Measurements from ENCODE around the gene DCHS2.
A peak's percentile ranks its signal among the peaks of the same experiment; 100 is the strongest.

The DCHS2 gene

GRCh38 chr4:154466336-154466735 lies 25.3 kb downstream of the DCHS2 start:
- Histone ChIP-seq H3K27ac (no peak overlapping the region), H3K36me3 (peaks cover 0 to 25% (median 3%) of the 10 kb centered on the region in 11 experiments; a peak in 6 of 22 replicates), H3K4me3 (no peak overlapping the region), H3K4me2 (no peak overlapping the region), H3K9me3 (replicated peaks in 1 of 11) (0 out of 22 replicates have a peak, but pooled peaks cover 0 to 6% (median 0%) of the 10 kb centered on the region in 11 experiments), H3K4me1 (peaks cover 0 to 6% (median under 1%) of the 10 kb centered on the region in 10 experiments; a peak in 8 of 20 replicates), H3K27me3 (no peaks in the 10 kb centered on the region), H4K20me1 (no peaks in the 10 kb centered on the region), H3K9ac (no peak overlapping the region)
- TF ChIP-seq Cebpa-rat (IDR thresholded peaks at IDR 0.05) = no peak

GRCh38 chr4:154465085-154465484 lies 26.5 kb downstream of the DCHS2 start:
- Histone ChIP-seq H3K36me3 (peaks cover 0 to 22% (median 3%) of the 10 kb centered on the region in 11 experiments; a peak in 6 of 22 replicates), H3K4me2 (no peak overlapping the region), H3K27me3 (no peaks in the 10 kb centered on the region), H3K9me3 (replicated peaks in 1 of 11) (0 out of 22 replicates have a peak, but pooled peaks cover 0 to 5% (median 0%) of the 10 kb centered on the region in 11 experiments), H3K4me3 (no peak overlapping the region), H3K9ac (no peak overlapping the region), H3K27ac (no peak overlapping the region), H4K20me1 (no peaks in the 10 kb centered on the region), H3K4me1 (no peaks in the 10 kb centered on the region)
- no peak for TF ChIP-seq Cebpa-rat (IDR thresholded peaks at IDR 0.05)

GRCh38 chr4:154464654-154465053 lies 26.9 kb downstream of the DCHS2 start:
- H3K4me3 ChIP-seq = no peak overlapping the region
- H3K4me2 ChIP-seq = no peak overlapping the region
- no peak overlapping the region for H3K27ac ChIP-seq
- H4K20me1 ChIP-seq = no peaks in the 10 kb centered on the region
- H3K9ac ChIP-seq = no peak overlapping the region
- H3K27me3 ChIP-seq = no peaks in the 10 kb centered on the region
- no peaks in the 10 kb centered on the region for H3K4me1 ChIP-seq
- TF ChIP-seq Cebpa-rat (IDR thresholded peaks at IDR 0.05) = no peak
- peaks cover 0 to 18% (median 3%) of the 10 kb centered on the region in 11 experiments; a peak in 6 of 22 replicates for H3K36me3 ChIP-seq
- 0 out of 22 replicates have a peak, but pooled peaks cover 0 to 1% (median 0%) of the 10 kb centered on the region in 11 experiments for H3K9me3 ChIP-seq (replicated peaks in 1 of 11)

GRCh38 chr4:154462081-154462810 lies 29.4 kb downstream of the DCHS2 start:
- Histone ChIP-seq H3K9me3 (replicated peaks in 1 of 11) (no peaks in the 10 kb centered on the region), H3K4me3 (no peak overlapping the region), H3K4me1 (no peaks in the 10 kb centered on the region), H3K36me3 (peaks cover 0 to 17% (median 0%) of the 10 kb centered on the region in 11 experiments; a peak in 4 of 22 replicates), H3K27ac (no peak overlapping the region), H4K20me1 (no peaks in the 10 kb centered on the region), H3K9ac (no peak overlapping the region), H3K27me3 (no peaks in the 10 kb centered on the region), H3K4me2 (no peak overlapping the region)
- TF ChIP-seq Cebpa-rat (IDR thresholded peaks at IDR 0.05) = no peak

GRCh38 chr4:154457471-154457870 lies 34.1 kb downstream of the DCHS2 start:
- Histone ChIP-seq H3K9me3 (replicated peaks in 1 of 11) (no peaks in the 10 kb centered on the region), H3K27me3 (no peaks in the 10 kb centered on the region), H3K9ac (no peak overlapping the region), H4K20me1 (no peaks in the 10 kb centered on the region), H3K4me1 (peaks cover 0 to 12% (median 0%) of the 10 kb centered on the region in 10 experiments; a peak in 5 of 20 replicates), H3K4me3 (no peak overlapping the region), H3K27ac (no peak overlapping the region), H3K4me2 (no peak overlapping the region), H3K36me3 (peaks cover 0 to 8% (median 0%) of the 10 kb centered on the region in 11 experiments; a peak in 3 of 22 replicates)
- no peak for TF ChIP-seq Cebpa-rat (IDR thresholded peaks at IDR 0.05)

GRCh38 chr4:154456889-154457288 lies 34.7 kb downstream of the DCHS2 start:
- no peak overlapping the region for H3K9ac ChIP-seq
- H3K9me3 ChIP-seq (replicated peaks in 1 of 11) = no peaks in the 10 kb centered on the region
- H3K4me3 ChIP-seq = no peak overlapping the region
- H3K4me2 ChIP-seq = no peak overlapping the region
- TF ChIP-seq Cebpa-rat (IDR thresholded peaks at IDR 0.05) = no peak
- no peaks in the 10 kb centered on the region for H4K20me1 ChIP-seq
- peaks cover 0 to 8% (median 0%) of the 10 kb centered on the region in 11 experiments; a peak in 3 of 22 replicates for H3K36me3 ChIP-seq
- peaks cover 0 to 13% (median 0%) of the 10 kb centered on the region in 10 experiments; a peak in 5 of 20 replicates for H3K4me1 ChIP-seq
- no peak overlapping the region for H3K27ac ChIP-seq
- H3K27me3 ChIP-seq = no peaks in the 10 kb centered on the region

- Histone ChIP-seq H3K4me3 (no peak overlapping the region), H3K9me3 (replicated peaks in 1 of 11) (no peaks in the 10 kb centered on the region), H3K27me3 (no peaks in the 10 kb centered on the region), H3K27ac (no peak overlapping the region), H4K20me1 (no peaks in the 10 kb centered on the region), H3K4me1 (peaks cover 0 to 19% (median 0%) of the 10 kb centered on the region in 10 experiments; a peak in 6 of 20 replicates), H3K36me3 (peaks cover 0 to 11% (median 0%) of the 10 kb centered on the region in 11 experiments; a peak in 3 of 22 replicates), H3K4me2 (no peak overlapping the region), H3K9ac (no peak overlapping the region)
- TF ChIP-seq Cebpa-rat (IDR thresholded peaks at IDR 0.05) = no peak
These were observed 35.4 kb downstream of the DCHS2 start for GRCh38 chr4:154456240-154456639.

GRCh38 chr4:154455111-154455510 lies 36.5 kb downstream of the DCHS2 start:
- H3K27me3 ChIP-seq = no peaks in the 10 kb centered on the region
- no peak for TF ChIP-seq Cebpa-rat (IDR thresholded peaks at IDR 0.05)
- no peaks in the 10 kb centered on the region for H3K9me3 ChIP-seq (replicated peaks in 1 of 11)
- peaks cover 0 to 11% (median 0%) of the 10 kb centered on the region in 11 experiments; a peak in 3 of 22 replicates for H3K36me3 ChIP-seq
- H3K4me2 ChIP-seq = peak overlapping the region in 2 of 11 experiments; percentile 19; a peak in 3 of 22 replicates
- H3K9ac ChIP-seq = no peak overlapping the region
- H3K4me1 ChIP-seq = peaks cover 0 to 19% (median 0%) of the 10 kb centered on the region in 10 experiments; a peak in 6 of 20 replicates
- H4K20me1 ChIP-seq = no peaks in the 10 kb centered on the region
- H3K27ac ChIP-seq = no peak overlapping the region
- no peak overlapping the region for H3K4me3 ChIP-seq

- Histone ChIP-seq H4K20me1 (no peaks in the 10 kb centered on the region), H3K9ac (no peak overlapping the region), H3K4me3 (no peak overlapping the region), H3K4me2 (peak overlapping the region in 2 of 11 experiments; percentile 19; a peak in 1 of 22 replicates), H3K4me1 (peaks cover 0 to 19% (median 0%) of the 10 kb centered on the region in 10 experiments; a peak in 6 of 20 replicates), H3K27ac (no peak overlapping the region), H3K36me3 (peaks cover 0 to 11% (median 0%) of the 10 kb centered on the region in 11 experiments; a peak in 3 of 22 replicates), H3K27me3 (no peaks in the 10 kb centered on the region), H3K9me3 (replicated peaks in 1 of 11) (no peaks in the 10 kb centered on the region)
- no peak for TF ChIP-seq Cebpa-rat (IDR thresholded peaks at IDR 0.05)
These were observed 36.9 kb downstream of the DCHS2 start for GRCh38 chr4:154454710-154455109.
